Astrocyte of the hippocampus (primary cell): ENCODE data around the gene CEACAM16.

Experiments used
- DNase-seq: peaks from one replicate; pipeline ENCODE4 v3.0.0; 2011; ENCODE audit warnings: low read depth, low spot score

CEACAM16 gene

DNA sequence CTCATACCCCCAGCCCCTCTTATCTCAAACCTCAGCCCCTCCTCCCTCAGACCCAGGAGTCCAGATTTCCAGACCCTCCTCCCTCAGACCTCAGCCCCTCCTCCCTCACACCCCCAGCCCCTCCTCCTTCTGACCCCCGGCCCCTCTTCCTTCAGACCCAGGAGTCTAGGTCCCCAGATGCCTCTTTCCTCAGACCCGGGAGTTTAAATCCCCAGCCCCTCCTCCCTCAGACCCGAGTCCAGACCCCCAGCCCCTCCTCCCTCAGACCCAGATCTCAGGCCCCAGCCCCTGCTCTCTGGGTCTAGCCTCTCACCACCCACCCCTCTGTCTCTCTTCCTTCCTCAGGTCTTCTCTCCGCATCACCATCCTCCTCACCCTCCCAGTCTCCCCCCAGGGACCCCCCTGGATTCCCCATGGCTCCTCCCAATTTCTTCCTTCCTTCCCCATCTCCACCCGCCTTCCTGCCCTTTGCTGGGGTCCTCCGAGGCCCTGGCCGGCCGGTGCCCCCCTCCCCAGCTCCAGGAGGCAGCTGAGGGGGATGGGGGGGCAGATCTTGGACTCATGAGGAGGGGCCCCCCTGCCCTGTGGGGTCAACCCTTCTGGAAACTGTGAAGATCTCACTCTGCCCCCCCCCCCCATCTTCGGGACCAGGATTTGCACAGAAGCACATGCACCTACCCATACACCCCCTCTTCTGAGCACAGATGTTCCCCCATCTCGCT is 60.3 kb downstream of the CEACAM16 start:
- no peak for DNase-seq
